Spleen (tissue), 11 donors: ENCODE results near the gene MSGN1. TPM values are rescaled to one million over a fixed set of nuclear protein-coding genes. Genes with fewer than 3 reads are reported as not detected.

Source experiments
- DNase-seq: peaks from one replicate; pipeline ENCODE4 v3.0.0-alpha.2; 2020
- H3K27ac ChIP-seq, 8 donors: fragments of 200-600 bp; sonication (generic) in 7 of 8; 1 replicate in 4 of 8; 2 replicates in 4 of 8; pipeline versions ENCODE4 v1.5.0 to v1.8.0; 2016 to 2021; ENCODE audit warnings: inconsistent platforms in 4 of 8, mild to moderate bottlenecking in 4 of 8, moderate library complexity in 1 of 8
- H3K27me3 ChIP-seq, 7 donors: fragments of 200-600 bp; sonication (generic) in 6 of 7; replicated peaks in 1 of 7; 1 replicate in 4 of 7; 2 replicates in 3 of 7; pipeline versions ENCODE4 v1.5.0 to v1.8.0; 2016 to 2021; ENCODE audit warnings: inconsistent platforms in 3 of 7, mild to moderate bottlenecking in 1 of 7
- H3K36me3 ChIP-seq, 6 donors: fragments of 200-600 bp; sonication (generic) in 5 of 6; 1 replicate in 4 of 6; 2 replicates in 2 of 6; pipeline versions ENCODE4 v1.5.0 to v1.8.0; 2016 to 2021; ENCODE audit warnings: inconsistent platforms in 2 of 6
- H3K4me1 ChIP-seq, 6 donors: fragments of 200-600 bp; sonication (generic) in 5 of 6; 1 replicate in 3 of 6; 2 replicates in 3 of 6; pipeline versions ENCODE4 v1.5.0 to v1.8.0; 2016 to 2021; ENCODE audit warnings: inconsistent platforms in 3 of 6
- H3K4me3 ChIP-seq, 8 donors: fragments of 200-600 bp; sonication (generic) in 7 of 8; 1 replicate in 4 of 8; 2 replicates in 4 of 8; pipeline versions ENCODE4 v1.5.0 to v1.8.0; 2016 to 2021; ENCODE audit warnings: inconsistent platforms in 4 of 8, mild to moderate bottlenecking in 4 of 8, moderate library complexity in 2 of 8
- H3K9me3 ChIP-seq, 8 donors: fragments of 200-600 bp; sonication (generic) in 7 of 8; 1 replicate in 4 of 8; 2 replicates in 4 of 8; pipeline versions ENCODE4 v1.5.0 to v1.8.0; 2016 to 2021; ENCODE audit warnings: inconsistent platforms in 4 of 8
- CTCF ChIP-seq, 11 experiments: fragments of 200-600 bp in 7 of 11; fragments of 450-650 bp in 4 of 11; sonication (generic) in 4 of 11; IDR thresholded peaks in 8 of 11; conservative IDR thresholded peaks in 3 of 11; 1 replicate in 7 of 11; 2 replicates in 4 of 11; pipeline versions ENCODE4 v1.4.0 to v1.8.0; 2016 to 2021; ENCODE audit warnings: antibody characterized with exemption in 11 of 11, inconsistent platforms in 4 of 11, mild to moderate bottlenecking in 1 of 11
- POLR2A ChIP-seq, 3 donors: fragments of 450-650 bp; IDR thresholded peaks; one replicate each; pipeline ENCODE4 v1.5.1; 2017; ENCODE audit warnings: antibody characterized with exemption in 3 of 3, mild to moderate bottlenecking in 1 of 3
- POLR2AphosphoS5 ChIP-seq, 3 donors: sonication (generic); formaldehyde crosslinking; IDR thresholded peaks; one replicate each; pipeline ENCODE4 v1.5.1; 2017; ENCODE audit warnings: antibody characterized with exemption in 3 of 3
- WGBS, 5 donors: extraction: QIAGEN DNeasy Blood & Tissue Kit in 3 of 5; methylation state at CpG; one replicate each; pipeline versions ENCODE4 v1.1.5 to v1.1.7; 2013 to 2018; 5-methylcytosine and 5-hydroxymethylcytosine counted together
- intact Hi-C: fragments of 100-400 bp; cut with DNase I; formaldehyde crosslinking; loops from one replicate; pipeline ENCODE4 v1.15.0; 2023; ENCODE audit warnings: low total_unique reads
- polyA plus RNA-seq, 3 donors: library from polyadenylated mRNA; stranded (reverse); fragments of 200-250 nt; gene quantifications; one replicate each; pipeline ENCODE4 v1.2.1, GENCODE V29; 2013
- total RNA-seq, 7 donors: library from RNA; depleted of rRNA in 3 of 7; stranded (reverse); fragments of >200 nt in 3 of 7; fragmentation: NEBNext Ultra II Directional in 4 of 7; extraction: Animal tissue kit (Norgen Biotek cat#: 25700) in 4 of 7; gene quantifications; one replicate each; pipeline versions ENCODE4 v1.1.0 to v1.2.1, GENCODE V29; 2016 to 2021
- donor health status: healthy with polysubstance abuse.
- donor health status: DM: no; HTN: no; CAD: no; lungs with moderate emphysema.
- donor health status: DM: no; HTN: no; CAD: no.
- donor health status: Bipolar disorder and iron deficiency.
- donor health status: healthy.
- donor health status: DM: no; HTN: no; CAD: no.
- donor health status: DM: yes; HTN: yes; CAD: no.

The MSGN1 gene
- total and polyA plus RNA-seq, 10 donors = not detected

GRCh38 chr2:17813010-17813741 is 3.1 kb upstream of the MSGN1 start:
- Histone ChIP-seq H3K4me3 (no peak overlapping the region), H3K27ac (peak overlapping the region in 6 of 8 donors; percentile 20 to 74 (median 64)), H3K36me3 (no peaks in the 10 kb centered on the region), H3K4me1 (peaks cover 0 to 22% (median 11%) of the 10 kb centered on the region in 6 donors), H3K9me3 (no peaks in the 10 kb centered on the region), H3K27me3 (no peaks in the 10 kb centered on the region)
- no peak for DNase-seq
- TF ChIP-seq CTCF (IDR thresholded peaks at IDR 0.05 in 8 of 11, conservative IDR thresholded peaks at IDR 0.05 in 3 of 11) = no peak
- TF ChIP-seq POLR2A (IDR thresholded peaks at IDR 0.05) = no peak
- TF ChIP-seq POLR2AphosphoS5 (IDR thresholded peaks at IDR 0.05) = no peak
- WGBS, 5 donors = 37 to 52% (median 39%) methylated on average over 4 to 5 of the region's 5 CpGs
- intact Hi-C loops = no loop called here

GRCh38 chr2:17813742-17814473 is 2.4 kb upstream of the MSGN1 start:
- Histone ChIP-seq H3K36me3 (no peaks in the 10 kb centered on the region), H3K27ac (peak overlapping the region in 6 of 8 donors; percentile 1 to 74 (median 64)), H3K27me3 (no peaks in the 10 kb centered on the region), H3K9me3 (no peaks in the 10 kb centered on the region), H3K4me1 (peaks cover 0 to 22% (median 11%) of the 10 kb centered on the region in 6 donors), H3K4me3 (no peak overlapping the region)
- 30 to 63% (median 47%) methylated on average over 5 of the region's 5 CpGs for WGBS, 5 donors
- no peak for DNase-seq
- intact Hi-C loops = no loop called here
- no peak for TF ChIP-seq POLR2A (IDR thresholded peaks at IDR 0.05)
- TF ChIP-seq CTCF (IDR thresholded peaks at IDR 0.05 in 8 of 11, conservative IDR thresholded peaks at IDR 0.05 in 3 of 11) = no peak
- no peak for TF ChIP-seq POLR2AphosphoS5 (IDR thresholded peaks at IDR 0.05)

- Histone ChIP-seq H3K27ac (peak overlapping the region in 2 of 8 donors; percentile 65 to 74), H3K27me3 (no peaks in the 10 kb centered on the region), H3K36me3 (no peaks in the 10 kb centered on the region), H3K4me1 (peaks cover 0 to 22% (median 11%) of the 10 kb centered on the region in 6 donors), H3K9me3 (no peaks in the 10 kb centered on the region), H3K4me3 (no peak overlapping the region)
- intact Hi-C loops = no loop called here
- no peak for DNase-seq
- no peak for TF ChIP-seq CTCF (IDR thresholded peaks at IDR 0.05 in 8 of 11, conservative IDR thresholded peaks at IDR 0.05 in 3 of 11)
- no peak for TF ChIP-seq POLR2AphosphoS5 (IDR thresholded peaks at IDR 0.05)
- TF ChIP-seq POLR2A (IDR thresholded peaks at IDR 0.05) = no peak
- WGBS, 5 donors = 67 to 91% (median 73%) methylated on average over 1 of the region's 1 CpG
Measured at GRCh38 chr2:17814601-17815000, 1.7 kb upstream of the MSGN1 start.
